MCF 10A (cell line): ENCODE results near the gene SUMF2. TPM values are rescaled to one million over a fixed set of nuclear protein-coding genes. Genes with fewer than 3 reads are reported as not detected.
A peak's percentile ranks its signal among the peaks of the same experiment; 100 is the strongest.
"Not testable (repeated sequence)": the region's sequence is repeated elsewhere in the genome, so short reads cannot be mapped to it uniquely, and the experiment has no call there.

Experiments
- BruUV-seq: library from RNA; stranded (reverse); fragments of 400-500 nt; replicated peaks from 2 replicates; lab custom pipeline; 2021; lab: Mats Ljungman, UMichigan
- CTCF ChIA-PET: fragments of 300-600 bp; sonication (Branson Sonifier 250); formaldehyde crosslinking; extraction: SDS; loops from one replicate; lab custom pipeline; 2021; ENCODE audit warnings: antibody characterized with exemption, inconsistent platforms; lab: Yijun Ruan, JAX
- POLR2A ChIA-PET: fragments of 300-600, 350-650 bp; sonication (Branson Sonifier 250); formaldehyde crosslinking; extraction: SDS; loops from one replicate; lab custom pipeline; 2020; ENCODE audit warnings: antibody characterized with exemption, inconsistent platforms; lab: Yijun Ruan, JAX
- DNase-seq: peaks from one replicate; pipeline ENCODE4 v3.0.0-alpha.2; 2018; ENCODE audit not compliant: unreplicated experiment
- H3K27ac Mint-ChIP-seq: one replicate; pipeline ENCODE4 v1.8.0; 2022; ENCODE audit warnings: mild to moderate bottlenecking, low read depth, mixed read lengths; ENCODE audit not compliant: unreplicated experiment
- H3K27me3 Mint-ChIP-seq: one replicate; pipeline ENCODE4 v1.8.0; 2022; ENCODE audit warnings: mixed read lengths; ENCODE audit not compliant: insufficient read depth, unreplicated experiment
- H3K36me3 Mint-ChIP-seq: one replicate; pipeline ENCODE4 v1.8.0; 2022; ENCODE audit warnings: mild to moderate bottlenecking, moderate library complexity, mixed read lengths; ENCODE audit not compliant: insufficient read depth, unreplicated experiment
- H3K4me1 Mint-ChIP-seq: one replicate; pipeline ENCODE4 v1.8.0; 2022; ENCODE audit warnings: mixed read lengths; ENCODE audit not compliant: insufficient read depth, unreplicated experiment
- H3K4me3 Mint-ChIP-seq: one replicate; pipeline ENCODE4 v1.8.0; 2022; ENCODE audit warnings: mild to moderate bottlenecking, moderate library complexity, mixed read lengths; ENCODE audit not compliant: unreplicated experiment
- H3K9me3 Mint-ChIP-seq: one replicate; pipeline ENCODE4 v1.8.0; 2022; ENCODE audit warnings: mixed read lengths; ENCODE audit not compliant: unreplicated experiment
- CTCF ChIP-seq: fragments of 200-600 bp; IDR thresholded peaks from one replicate; pipeline ENCODE4 v1.8.0; 2022; ENCODE audit warnings: antibody characterized with exemption, mild to moderate bottlenecking; ENCODE audit not compliant: unreplicated experiment
- intact Hi-C: fragments of 100-400 bp; cut with micrococcal nuclease; formaldehyde crosslinking; loops from 2 replicates; pipeline ENCODE4 v1.14.1; 2022
- total RNA-seq: library from RNA; stranded (reverse); gene quantifications from 2 replicates; pipeline ENCODE4 v1.2.3, GENCODE V29; 2022

The SUMF2 gene
- total RNA-seq, 1 experiment from 2014 or later: 159 TPM

GRCh38 chr7:56026538-56026937 lies 37.5 kb upstream of the SUMF2 start:
- Mint-ChIP-seq H3K27me3 (no peaks in the 10 kb centered on the region), H3K9me3 (no peaks in the 10 kb centered on the region), H3K27ac (peak overlapping the region; percentile 81), H3K36me3 (peaks cover 81% of the 10 kb centered on the region), H3K4me1 (peaks cover 6% of the 10 kb centered on the region), H3K4me3 (peak overlapping the region; percentile 26)
- CTCF ChIA-PET: interaction anchor here (0.5 to 1.4 kb wide), 9 partner anchors 13 to 774 kb away, joined by 3 to 6 read pairs (median 5); partner anchors contain the start of genes CCT6A and PSPH
- POLR2A ChIA-PET: interaction anchor here (0.6 to 2.2 kb wide), 8 partner anchors 9 to 402 kb away, joined by 3 to 11 read pairs (median 4); partner anchors contain the start of genes CCT6A and PSPH
- intact Hi-C loops: no loop called here
- TF ChIP-seq CTCF: no peak
- peak; percentile 73 for DNase-seq
- BruUV-seq: no TSS peak

GRCh38 chr7:56028942-56029630 lies 35.0 kb upstream of the SUMF2 start:
- peaks cover 83% of the 10 kb centered on the region for H3K36me3 Mint-ChIP-seq
- intact Hi-C loops: no loop called here
- no TSS peak for BruUV-seq
- POLR2A ChIA-PET: interaction anchor here (1.1 to 1.2 kb wide), 2 partner anchors 22 to 29 kb away, joined by 5 to 7 read pairs; partner anchors contain the start of genes CCT6A and PSPH
- no peak overlapping the region for H3K27ac Mint-ChIP-seq
- TF ChIP-seq CTCF: no peak
- H3K4me1 Mint-ChIP-seq: peaks cover 14% of the 10 kb centered on the region
- no peaks in the 10 kb centered on the region for H3K27me3 Mint-ChIP-seq
- H3K9me3 Mint-ChIP-seq: no peaks in the 10 kb centered on the region
- DNase-seq: no peak
- H3K4me3 Mint-ChIP-seq: no peak overlapping the region
- CTCF ChIA-PET: interaction anchor here (0.6 to 1.4 kb wide), 4 partner anchors 13 to 74 kb away, joined by 3 to 5 read pairs (median 4); no protein-coding TSS in a partner anchor

- CTCF ChIA-PET: interaction anchor here (0.6 to 1.4 kb wide), 2 partner anchors 17 to 66 kb away, joined by 3 read pairs; no protein-coding TSS in a partner anchor
- intact Hi-C loops: no loop called here
These were observed 33.7 kb upstream of the SUMF2 start for GRCh38 chr7:56030340-56030739.

GRCh38 chr7:56031556-56031955 lies 32.5 kb upstream of the SUMF2 start:
- H3K36me3 Mint-ChIP-seq: peaks cover 65% of the 10 kb centered on the region

More at GRCh38 chr7:56030340-56030739, 33.7 kb upstream of the SUMF2 start:
- BruUV-seq: no TSS peak
- Mint-ChIP-seq H3K4me3 (no peak overlapping the region), H3K4me1 (peaks cover 14% of the 10 kb centered on the region), H3K27ac (no peak overlapping the region), H3K27me3 (no peaks in the 10 kb centered on the region), H3K9me3 (no peaks in the 10 kb centered on the region), H3K36me3 (peaks cover 76% of the 10 kb centered on the region)
- no peak for DNase-seq
- POLR2A ChIA-PET: interaction anchor here (1.2 kb wide), 1 partner anchor 20 kb away, joined by 5 read pairs; no protein-coding TSS in a partner anchor
- no peak for TF ChIP-seq CTCF

GRCh38 chr7:56032578-56032977 lies 31.5 kb upstream of the SUMF2 start:
- Mint-ChIP-seq H3K4me3 (peak overlapping the region; percentile 54), H3K27ac (peak overlapping the region; percentile 55), H3K36me3 (peaks cover 54% of the 10 kb centered on the region)
- H3K9me3 Mint-ChIP-seq, H3K27me3 Mint-ChIP-seq, intact Hi-C loops, H3K4me1 Mint-ChIP-seq, DNase-seq, BruUV-seq: not testable (repeated sequence)
- CTCF ChIA-PET: interaction anchor here (0.9 kb wide), 1 partner anchor 27 kb away, joined by 3 read pairs; no protein-coding TSS in a partner anchor
- POLR2A ChIA-PET: interaction anchor here (1.8 to 4.3 kb wide), 2 partner anchors 19 to 23 kb away, joined by 11 to 41 read pairs; partner anchors contain the start of genes CCT6A and PSPH

More at GRCh38 chr7:56031556-56031955, 32.5 kb upstream of the SUMF2 start:
- BruUV-seq, H3K9me3 Mint-ChIP-seq, H3K27me3 Mint-ChIP-seq, intact Hi-C loops, DNase-seq: not testable (repeated sequence)
- peaks cover 12% of the 10 kb centered on the region for H3K4me1 Mint-ChIP-seq
- peak overlapping the region; percentile 55 for H3K27ac Mint-ChIP-seq
- ChIA-PET POLR2A (interaction anchor here (1.1 kb wide), 1 partner anchor 24 kb away, joined by 3 read pairs; no protein-coding TSS in a partner anchor), CTCF (interaction anchor here (0.8 kb wide), 1 partner anchor 24 kb away, joined by 5 read pairs; no protein-coding TSS in a partner anchor)
- peak overlapping the region; percentile 54 for H3K4me3 Mint-ChIP-seq
